ENCODE results near the gene VWC2L. TPM values are rescaled to one million over a fixed set of nuclear protein-coding genes. Genes with fewer than 3 reads are reported as not detected.

VWC2L gene
- total RNA-seq, 1 experiment from 2014 or later = not detected

DNA sequence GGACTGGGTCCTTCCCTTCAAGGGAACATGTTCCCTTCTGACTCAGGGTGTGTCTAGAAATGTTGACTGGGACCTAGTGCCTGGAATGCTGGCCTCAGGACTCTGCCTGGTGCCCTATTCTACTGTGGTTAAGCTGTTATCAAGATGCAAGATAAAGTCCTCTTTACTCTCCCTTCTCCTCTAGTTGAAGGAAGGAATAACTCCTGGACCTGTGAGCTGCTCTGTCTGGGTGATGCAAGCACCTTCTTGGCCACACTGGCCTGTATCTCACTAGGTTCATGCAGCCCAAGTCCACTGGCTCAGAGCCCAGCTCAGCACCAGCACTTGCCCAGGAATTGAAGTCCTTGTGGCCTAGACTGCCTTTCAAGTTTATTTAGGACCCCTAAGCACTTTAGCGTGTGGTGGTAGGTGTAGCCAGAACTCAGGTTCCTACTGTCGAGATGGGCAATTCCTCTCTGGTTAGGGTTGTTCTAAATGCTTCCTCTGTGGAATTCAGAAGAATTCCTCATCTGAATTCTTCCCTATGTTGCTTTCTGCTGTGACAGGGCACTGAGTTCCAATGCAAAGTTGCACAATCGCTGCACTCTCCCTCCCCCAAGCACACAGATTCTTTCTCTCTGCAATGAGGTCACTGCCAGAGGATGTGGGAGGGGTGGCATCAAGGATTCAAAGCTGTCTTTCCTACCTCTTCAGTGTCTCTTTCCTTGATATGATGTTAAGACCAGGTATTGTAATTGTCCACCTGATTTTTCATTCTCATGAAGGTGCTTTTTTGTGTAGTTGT, 54.7 kb downstream of the VWC2L start:
- no peak for DNase-seq (ENCODE audit: low read depth)

DNA sequence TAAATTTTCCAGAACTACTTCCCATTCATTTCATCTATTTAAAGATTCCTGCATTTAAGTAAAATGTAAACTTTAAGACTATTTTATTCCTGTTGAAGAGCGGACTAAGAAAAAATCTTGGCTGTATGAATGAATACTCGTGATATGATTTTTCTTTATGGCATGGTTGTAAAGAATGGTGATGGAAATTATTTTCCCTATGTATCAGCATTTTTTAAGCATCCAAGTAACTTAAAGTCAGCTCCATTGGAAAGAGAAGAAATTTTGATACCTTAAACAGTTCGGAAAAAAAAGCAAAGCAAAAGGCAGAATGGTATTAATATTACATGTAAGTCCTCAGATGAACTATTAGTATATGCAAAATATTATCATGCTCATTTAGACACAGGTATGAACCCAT, 58.9 kb downstream of the VWC2L start:
- DNase-seq (ENCODE audit: low read depth) = no peak

DNA sequence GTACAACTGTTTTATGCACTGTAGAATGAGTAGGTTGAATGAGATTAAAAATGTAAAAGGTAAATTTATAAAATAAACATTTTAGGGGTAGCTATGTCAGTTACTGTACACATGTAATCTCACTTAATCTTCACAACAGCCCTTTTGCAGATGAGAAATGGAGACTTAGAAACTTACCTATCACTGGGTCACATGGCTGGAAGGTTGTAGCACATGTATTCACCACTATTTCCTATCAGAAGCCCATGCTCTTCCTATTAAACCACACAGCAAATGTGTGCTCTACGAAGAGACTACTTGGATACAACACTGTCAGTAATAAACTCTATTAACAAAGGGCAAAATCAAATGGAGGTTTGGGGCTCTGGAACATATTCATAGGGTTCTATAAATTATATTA, 60.5 kb downstream of the VWC2L start:
- no peak for DNase-seq (ENCODE audit: low read depth)

GRCh38 chr2:214471990-214472389, 61.1 kb downstream of the VWC2L start:
- no peak for DNase-seq (ENCODE audit: low read depth)

GRCh38 chr2:214477305-214477704, 66.5 kb downstream of the VWC2L start:
- DNase-seq (ENCODE audit: low read depth) = no peak

- DNase-seq (ENCODE audit: low read depth) = no peak
Observed at GRCh38 chr2:214481204-214481603, 70.3 kb downstream of the VWC2L start.

DNA sequence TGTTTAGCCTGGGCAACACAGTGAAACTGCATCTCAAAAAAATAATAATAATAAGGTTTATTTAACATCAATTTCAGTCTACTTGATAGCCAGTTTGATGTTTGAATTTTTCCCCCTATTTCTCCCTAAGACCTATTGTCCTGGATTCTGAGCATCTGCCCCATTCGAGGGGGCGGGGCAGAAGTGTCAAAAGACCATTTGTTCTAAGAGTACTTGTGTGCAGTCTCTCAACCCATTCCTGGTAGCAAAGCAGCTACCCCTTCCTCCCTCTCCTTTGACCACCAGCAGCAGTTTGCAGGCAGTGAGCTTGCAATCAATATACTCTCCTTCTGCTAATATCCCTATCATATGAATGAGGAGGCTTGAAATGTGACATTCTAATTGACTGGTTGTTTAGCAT, 71.9 kb downstream of the VWC2L start:
- no peak for DNase-seq (ENCODE audit: low read depth)

DNA sequence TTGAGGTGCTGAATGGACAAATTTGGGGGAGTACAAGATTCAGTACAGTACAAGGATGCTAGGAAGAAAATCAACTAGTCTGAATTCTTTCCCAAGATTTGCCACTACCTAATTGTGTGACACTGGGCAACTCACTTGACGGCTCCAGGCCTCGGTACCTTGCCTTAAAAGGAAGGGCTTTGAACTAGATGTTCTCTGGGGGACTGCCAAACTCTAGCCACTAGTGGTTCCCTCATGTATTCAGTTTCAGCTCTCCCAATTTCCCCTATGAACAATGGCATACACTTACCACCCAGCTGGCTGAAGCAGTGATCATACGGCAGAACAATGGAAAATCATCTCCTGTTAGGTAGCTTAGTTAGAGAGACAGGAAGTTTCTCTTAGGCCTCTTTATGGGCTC, 73.4 kb downstream of the VWC2L start:
- no peak for DNase-seq (ENCODE audit: low read depth)

GRCh38 chr2:214484701-214485100, 73.8 kb downstream of the VWC2L start:
- no peak for DNase-seq (ENCODE audit: low read depth)

DNA sequence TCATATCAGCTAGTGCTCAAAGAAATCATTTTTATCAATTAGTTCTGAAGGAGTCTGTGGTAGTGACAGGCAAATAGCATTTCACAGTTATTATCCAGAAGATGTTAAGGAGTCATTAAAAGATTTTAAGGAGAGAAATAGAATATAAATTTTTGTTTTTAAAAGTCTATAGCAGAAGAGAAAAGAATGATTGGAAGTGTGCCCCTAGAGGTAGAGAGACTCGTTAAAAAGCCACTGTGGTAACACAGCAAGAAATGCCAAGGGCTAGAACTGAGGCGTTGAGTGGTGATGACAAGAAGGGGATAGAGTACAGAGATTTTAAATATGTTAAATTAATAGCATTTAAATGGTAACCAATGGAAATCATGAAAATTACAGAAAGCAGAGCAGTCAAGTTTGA, 78.3 kb downstream of the VWC2L start:
- no peak for DNase-seq (ENCODE audit: low read depth)

- no peak for DNase-seq (ENCODE audit: low read depth)
Observed at GRCh38 chr2:214489702-214490101, 78.8 kb downstream of the VWC2L start.

GRCh38 chr2:214492152-214492551, 81.3 kb downstream of the VWC2L start:
- no peak for DNase-seq (ENCODE audit: low read depth)

DNA sequence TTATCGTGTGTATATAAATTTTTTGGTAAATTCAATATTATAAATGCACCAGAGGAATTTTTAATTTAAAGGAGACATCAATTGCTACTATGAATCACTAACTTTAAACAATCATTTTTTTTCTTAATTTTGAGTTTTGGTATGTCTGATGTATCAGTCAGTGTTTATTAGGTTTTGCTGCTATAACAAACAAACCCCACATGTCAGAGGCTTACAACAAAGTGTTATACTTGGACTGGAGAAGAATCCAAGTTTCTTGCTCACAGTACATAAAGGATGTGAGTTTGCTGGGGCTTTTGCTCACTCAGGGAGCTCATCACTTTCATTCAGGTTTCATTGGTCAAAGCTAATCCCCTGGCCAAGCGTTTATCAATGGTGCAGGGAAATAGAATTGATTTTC, 81.8 kb downstream of the VWC2L start:
- no peak for DNase-seq (ENCODE audit: low read depth)

GRCh38 chr2:214497489-214497888, 86.6 kb downstream of the VWC2L start:
- no peak for DNase-seq (ENCODE audit: low read depth)

- DNase-seq (ENCODE audit: low read depth) = no peak
Observed at GRCh38 chr2:214503568-214503967, 92.7 kb downstream of the VWC2L start.

DNA sequence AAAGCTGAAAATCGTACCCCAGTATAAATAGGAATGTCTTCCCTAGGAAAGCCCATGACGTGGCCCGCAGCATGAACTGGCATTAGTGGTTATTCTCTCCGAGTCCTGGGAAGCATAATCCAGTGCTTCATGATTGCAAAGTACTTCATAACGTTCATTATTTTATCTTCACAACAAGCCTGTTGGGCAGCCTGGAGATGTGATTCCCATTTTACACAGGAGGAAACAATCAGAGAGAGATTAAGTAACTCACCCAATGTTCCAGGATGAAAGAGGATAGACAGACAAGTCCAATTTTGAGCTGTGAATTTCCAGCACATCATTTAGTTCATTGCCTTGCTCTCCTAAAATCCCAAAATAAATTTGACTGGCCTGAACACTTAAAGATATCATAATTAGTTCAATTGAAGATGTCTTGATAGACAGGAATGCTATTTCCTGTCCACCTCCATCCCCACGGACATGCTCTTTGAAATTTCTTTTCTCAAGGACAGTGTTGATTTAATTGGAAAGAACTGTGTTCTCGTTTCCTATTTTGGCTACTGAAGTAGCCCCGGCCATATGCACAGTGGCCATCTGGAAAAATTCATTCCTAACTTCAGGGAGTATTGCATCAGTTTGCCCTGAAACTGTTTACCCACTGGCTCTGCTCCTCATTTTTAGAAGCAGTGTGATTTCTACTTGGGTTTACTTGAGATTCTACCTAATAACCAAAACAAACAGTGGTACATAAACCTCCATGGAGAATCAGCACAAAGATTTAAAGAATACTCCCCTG, 93.9 kb downstream of the VWC2L start:
- no peak for DNase-seq (ENCODE audit: low read depth)

GRCh38 chr2:214507032-214507431, 96.2 kb downstream of the VWC2L start:
- no peak for DNase-seq (ENCODE audit: low read depth)

DNA sequence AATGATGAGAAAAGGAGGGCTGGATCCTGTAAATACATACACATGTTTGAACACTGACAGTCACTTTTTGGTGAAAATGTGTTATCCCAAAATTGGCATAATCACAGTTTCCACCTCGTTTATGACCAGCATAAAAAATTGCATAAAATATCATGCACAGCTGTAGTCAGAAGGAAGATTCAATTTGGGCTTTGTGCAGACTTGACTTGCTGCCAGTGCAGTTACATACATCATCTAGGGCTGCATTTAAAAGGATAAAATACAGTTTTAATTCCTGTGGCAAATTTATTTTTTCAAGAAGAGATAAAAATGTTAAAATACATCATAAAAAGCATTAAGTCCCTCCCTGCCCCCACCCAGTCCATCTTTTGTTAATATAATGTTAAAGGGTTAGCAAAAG, 103.8 kb downstream of the VWC2L start:
- DNase-seq (ENCODE audit: low read depth) = no peak

DNA sequence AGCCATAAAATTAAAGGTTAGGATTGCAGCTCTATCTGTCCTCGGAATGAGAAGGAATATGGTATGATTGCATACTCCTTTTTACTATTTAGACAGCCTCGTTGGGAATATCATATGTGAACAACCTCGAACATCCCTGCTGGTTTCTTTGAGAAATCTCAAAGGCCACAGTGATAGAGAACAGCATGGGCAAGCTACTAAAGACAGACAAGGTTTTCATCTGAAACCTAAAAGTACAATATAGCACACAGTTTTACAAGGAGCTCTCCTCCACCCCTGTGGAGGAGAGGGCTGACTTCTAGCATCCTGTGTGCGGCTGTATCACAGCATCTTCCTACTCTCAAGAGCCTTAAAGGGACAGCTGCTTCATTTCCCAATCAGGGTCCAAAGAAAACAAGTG, 104.3 kb downstream of the VWC2L start:
- DNase-seq (ENCODE audit: low read depth) = no peak

DNA sequence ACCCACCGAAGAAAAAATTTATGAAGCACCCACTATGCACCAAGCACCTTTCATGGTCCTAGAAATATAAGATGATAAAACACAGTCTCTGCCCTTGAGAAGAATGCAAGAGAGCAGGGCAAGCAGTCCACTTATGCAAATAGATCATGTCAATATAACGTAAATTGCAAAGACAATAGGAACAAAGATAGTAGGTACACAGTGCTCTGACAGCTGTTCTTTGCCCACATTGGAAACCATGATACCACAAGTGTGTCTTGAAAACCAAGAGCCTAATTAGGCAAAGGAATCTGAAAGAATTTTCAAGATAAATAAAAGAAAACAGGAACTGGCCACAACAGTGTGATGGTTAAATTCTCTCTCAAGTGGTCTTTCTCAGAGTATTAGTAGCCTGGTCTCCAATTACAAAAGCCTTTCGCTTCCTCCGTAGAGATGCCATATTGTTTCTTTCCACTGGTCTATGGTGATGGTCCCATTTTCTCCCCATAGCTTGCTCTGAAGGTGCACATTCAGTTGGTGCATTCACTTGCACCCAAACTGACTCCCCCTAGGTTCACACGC, 108.5 kb downstream of the VWC2L start:
- no peak for DNase-seq (ENCODE audit: low read depth)

- no peak for DNase-seq (ENCODE audit: low read depth)
Observed at GRCh38 chr2:214529021-214529420, 118.2 kb downstream of the VWC2L start.

GRCh38 chr2:214529514-214529913, 118.7 kb downstream of the VWC2L start:
- DNase-seq (ENCODE audit: low read depth) = no peak

DNA sequence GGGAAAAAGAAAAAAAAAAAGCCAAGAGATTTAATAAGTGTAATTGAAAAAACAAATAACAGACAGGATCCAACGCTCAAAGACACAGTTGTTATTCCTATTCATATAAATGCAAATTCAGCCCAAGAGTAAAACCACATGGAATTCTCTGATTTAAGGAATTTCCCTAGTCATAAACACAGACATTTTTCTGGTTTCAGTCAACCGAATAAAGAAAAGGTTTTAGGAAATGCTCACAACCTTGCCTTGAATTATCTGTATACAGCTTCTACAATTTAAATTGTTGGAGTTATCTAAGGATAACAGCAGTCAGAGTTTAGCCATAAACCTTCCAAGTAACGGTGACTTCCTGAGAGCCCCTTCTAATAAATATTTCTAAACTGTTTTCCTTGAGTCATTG, 122.7 kb downstream of the VWC2L start:
- DNase-seq (ENCODE audit: low read depth) = no peak

All from Daoy (cell line).